ENCODE measurements around the gene ZNF419.
"Not testable (repeated sequence)": the region's sequence is repeated elsewhere in the genome, so short reads cannot be mapped to it uniquely, and the experiment has no call there.

Gene ZNF419

GRCh38 chr19:57518021-57518420, 30.5 kb downstream of the ZNF419 start:
- DNase-seq; intact Hi-C loops (cut with DNase I): not testable (repeated sequence)

GRCh38 chr19:57527136-57527881, 39.8 kb downstream of the ZNF419 start, which contains the start of gene ZNF549:
ZNF549 (plus strand) TSS chr19:57527356; CDS start chr19:57527574, 218 bp downstream.
- intact Hi-C loops (cut with DNase I): no loop called here
- peak; percentile 75 to 96 (median 88) for DNase-seq

GRCh38 chr19:57537953-57538547, 50.5 kb downstream of the ZNF419 start:
- intact Hi-C loops (cut with DNase I): no loop called here
- no peak for DNase-seq

Measured in head of caudate nucleus (tissue), 42 donors.